OCI-LY7 (cell line): ENCODE data around the gene NOL4L. TPM values are rescaled to one million over a fixed set of nuclear protein-coding genes. Genes with fewer than 3 reads are reported as not detected.

ENCODE experiments used
- BruUV-seq: library from RNA; stranded (reverse); fragments of 400-500 nt; replicated peaks from 2 replicates; lab custom pipeline; 2021; lab: Mats Ljungman, UMichigan
- CTCF ChIA-PET: fragments of 300-600 bp; sonication (Branson Sonifier 250); formaldehyde crosslinking; loops from one replicate; lab custom pipeline; 2022; ENCODE audit warnings: antibody characterized with exemption; ENCODE audit not compliant: unreplicated experiment; lab: Charles Lee
- POLR2A ChIA-PET: fragments of 300-600 bp; sonication (Branson Sonifier 250); formaldehyde crosslinking; loops from one replicate; lab custom pipeline; 2022; ENCODE audit warnings: antibody characterized with exemption; lab: Charles Lee
- DNase-seq: peaks from one replicate; pipeline ENCODE4 v3.0.0-alpha.2; 2015; ENCODE audit warnings: low spot score
- H2AFZ ChIP-seq: fragments of 200-600 bp; sonication (generic), shearing (Covaris generic); 2 replicates; pipeline ENCODE4 v1.6.1; 2014; ENCODE audit warnings: mild to moderate bottlenecking, antibody characterized with exemption, low read length, moderate library complexity
- H3K27ac ChIP-seq: fragments of 200-600 bp; sonication (generic); 2 replicates; pipeline ENCODE4 v1.5.1; 2014; ENCODE audit warnings: mixed run types, low read depth, mild to moderate bottlenecking, moderate library complexity, low read length, inconsistent platforms; ENCODE audit not compliant: poor library complexity, severe bottlenecking
- H3K36me3 ChIP-seq: fragments of 200-600 bp; sonication (generic); 2 replicates; pipeline ENCODE4 v1.6.1; 2014; ENCODE audit warnings: mild to moderate bottlenecking, antibody characterized with exemption, low read length, moderate library complexity, mixed read lengths; ENCODE audit not compliant: insufficient read depth
- H3K4me1 ChIP-seq: fragments of 200-600 bp; sonication (generic); 2 replicates; pipeline ENCODE4 v1.5.1; 2014; ENCODE audit warnings: mild to moderate bottlenecking, low read length; ENCODE audit not compliant: insufficient read depth, poor library complexity, severe bottlenecking
- H3K4me2 ChIP-seq: fragments of 200-600 bp; sonication (generic); 2 replicates; pipeline ENCODE4 v1.6.1; 2014; ENCODE audit warnings: mild to moderate bottlenecking, low read length
- H3K4me3 ChIP-seq: fragments of 200-600 bp; sonication (generic); 2 replicates; pipeline ENCODE4 v1.5.1; 2014; ENCODE audit warnings: mild to moderate bottlenecking, low read depth, low read length; ENCODE audit not compliant: poor library complexity, severe bottlenecking
- H3K79me2 ChIP-seq: fragments of 200-600 bp; sonication (generic); 2 replicates; pipeline ENCODE4 v1.6.1; 2016; ENCODE audit warnings: low read depth, mild to moderate bottlenecking, low read length, moderate library complexity, mixed read lengths; ENCODE audit not compliant: insufficient read depth
- H3K9me2 ChIP-seq: fragments of 200-600 bp; sonication (generic); 2 replicates; pipeline ENCODE4 v1.6.1; 2016; ENCODE audit warnings: mild to moderate bottlenecking, low read length, mixed read lengths; ENCODE audit not compliant: insufficient read depth
- H3K9me3 ChIP-seq: fragments of 200-600 bp; sonication (generic); 2 replicates; pipeline ENCODE4 v1.6.1; 2014; ENCODE audit warnings: mild to moderate bottlenecking, mixed run types, low read length, mixed read lengths
- H4K20me1 ChIP-seq: fragments of 200-600 bp; sonication (generic); 2 replicates; pipeline ENCODE4 v1.6.1; 2014; ENCODE audit warnings: mild to moderate bottlenecking, antibody characterized with exemption, low read length, moderate library complexity, mixed read lengths; ENCODE audit not compliant: insufficient read depth
- CTCF ChIP-seq: fragments of 200-600 bp; sonication (generic); conservative IDR thresholded peaks from 2 replicates; pipeline ENCODE4 v1.5.1; 2014; ENCODE audit warnings: mild to moderate bottlenecking, antibody characterized with exemption, low read length, moderate library complexity, mixed read lengths
- EZH2phosphoT487 ChIP-seq: fragments of 200-600 bp; sonication (generic); IDR thresholded peaks from 2 replicates; pipeline ENCODE4 v1.6.1; 2018; ENCODE audit warnings: low read depth, borderline replicate concordance, mild to moderate bottlenecking, mixed run types, antibody characterized with exemption, low read length, moderate library complexity, mixed read lengths
- intact Hi-C: fragments of 100-400 bp; cut with micrococcal nuclease; formaldehyde crosslinking; loops from one replicate; pipeline ENCODE4 v1.10.0; 2022; ENCODE audit not compliant: unreplicated experiment
- total RNA-seq, 2 experiments: library from RNA; depleted of rRNA in 1 of 2; stranded (reverse); fragments of >200 nt in 1 of 2; shearing (Covaris generic) in 1 of 2; gene quantifications; 2 replicates each; pipeline ENCODE4 v1.2.3, GENCODE V29; 2014 to 2022

The NOL4L gene
- total RNA-seq, 2 experiments from 2014 or later = 3.9 to 4.2 TPM

GRCh38 chr20:32581839-32582658 lies 3.1 kb downstream of the NOL4L start:
- CTCF ChIA-PET = no interaction called here
- Histone ChIP-seq H3K4me2 (peak overlapping the region; percentile 17; the same call in 1 of the 2 replicates), H3K4me3 (no peak overlapping the region), H3K9me2 (no peaks in the 10 kb centered on the region), H2AFZ (no peak overlapping the region), H3K4me1 (peaks cover 38% of the 10 kb centered on the region), H3K36me3 (no peaks in the 10 kb centered on the region), H4K20me1 (no peaks in the 10 kb centered on the region), H3K79me2 (no peaks in the 10 kb centered on the region), H3K27ac (no peak overlapping the region), H3K9me3 (no peaks in the 10 kb centered on the region)
- no peak for TF ChIP-seq CTCF
- no peak for DNase-seq
- POLR2A ChIA-PET = interaction anchor here (0.5 kb wide), 1 partner anchor 17 kb away, joined by 3 read pairs; no protein-coding TSS in a partner anchor
- BruUV-seq = no TSS peak
- intact Hi-C loops = no loop called here

- POLR2A ChIA-PET = no interaction called here
- CTCF ChIA-PET = interaction anchor here (0.5 kb wide), 1 partner anchor 40 kb away, joined by 3 read pairs; no protein-coding TSS in a partner anchor
- H3K9me2 ChIP-seq = no peaks in the 10 kb centered on the region
- no peaks in the 10 kb centered on the region for H3K9me3 ChIP-seq
- TF ChIP-seq CTCF = no peak
- TF ChIP-seq EZH2phosphoT487 = no peak
- no peaks in the 10 kb centered on the region for H3K36me3 ChIP-seq
- peaks cover 30% of the 10 kb centered on the region for H3K4me1 ChIP-seq
- intact Hi-C loops = no loop called here
- H2AFZ ChIP-seq = no peak overlapping the region
- no peak overlapping the region for H3K4me3 ChIP-seq
- H3K27ac ChIP-seq = no peak overlapping the region
- H3K4me2 ChIP-seq = peak overlapping the region; percentile 17; the same call in 1 of the 2 replicates
- peak; percentile 33 for DNase-seq
- no peaks in the 10 kb centered on the region for H4K20me1 ChIP-seq
- no TSS peak for BruUV-seq
- H3K79me2 ChIP-seq = no peaks in the 10 kb centered on the region
Observed at GRCh38 chr20:32580970-32581838, 3.9 kb downstream of the NOL4L start.
